A549 (cell line): ENCODE data around the gene PRKN. TPM values are rescaled to one million over a fixed set of nuclear protein-coding genes. Genes with fewer than 3 reads are reported as not detected.

Experiments used
- ATAC-seq, 2 experiments: fragments of 200-7000 bp in 1 of 2; fragments of >200 bp in 1 of 2; cut with Nextera tagmentation in 1 of 2; cut with Tn5 transposase in 1 of 2; 3 replicates each; pipeline versions ENCODE4 v1.8.0 to v1.9.1; 2018 to 2020; ENCODE audit warnings: mild to moderate bottlenecking in 1 of 2, moderate library complexity in 1 of 2
- CTCF ChIA-PET: fragments of 300-600 bp; sonication (Branson Sonifier 250); formaldehyde crosslinking; extraction: SDS; loops from one replicate; lab custom pipeline; 2021; ENCODE audit warnings: antibody characterized with exemption, inconsistent platforms; lab: Yijun Ruan, JAX
- POLR2A ChIA-PET: fragments of 350-600 bp; formaldehyde crosslinking; extraction: SDS; loops from one replicate; lab custom pipeline; 2021; ENCODE audit warnings: antibody characterized with exemption, inconsistent platforms; lab: Yijun Ruan, JAX
- DNase-seq, 2 experiments: peaks; one replicate each; pipeline versions ENCODE4 v3.0.0 to v3.0.0-alpha.2; 2011 to 2016; ENCODE audit warnings: low read depth in 1 of 2, low spot score in 1 of 2
- FAIRE-seq: peaks from 2 replicates; lab custom pipeline; 2011; peaks lifted over from hg19 to GRCh38; lab: Jason Lieb, UNC
- H3K27ac ChIP-seq, 2 experiments: fragments of >200 bp; sonication (Bioruptor Twin); formaldehyde crosslinking; 3 replicates each; pipeline ENCODE4 v1.5.1; 2016 to 2017
- H3K4me1 ChIP-seq: fragments of >200 bp; sonication (Bioruptor Twin); formaldehyde crosslinking; 3 replicates; pipeline ENCODE4 v1.6.1; 2016
- H3K4me2 ChIP-seq: fragments of >200 bp; sonication (Bioruptor Twin); formaldehyde crosslinking; 3 replicates; pipeline ENCODE4 v1.6.1; 2016
- H3K4me3 ChIP-seq: fragments of >200 bp; sonication (Bioruptor Twin); formaldehyde crosslinking; 3 replicates; pipeline ENCODE4 v1.5.1; 2016
- H3K9me3 ChIP-seq: fragments of >200 bp; sonication (Bioruptor Twin); formaldehyde crosslinking; 3 replicates; pipeline ENCODE4 v1.6.1; 2016
- EHF ChIP-seq: fragments of 250-450 bp; sonication (Bioruptor Pico); IDR thresholded peaks from 2 replicates; pipeline ENCODE4 v1.5.0; 2020; ENCODE audit warnings: mild to moderate bottlenecking
- ESRRA ChIP-seq: fragments of 150-350 bp; IDR thresholded peaks from 2 replicates; pipeline ENCODE4 v1.6.1; 2014; ENCODE audit warnings: mild to moderate bottlenecking, low read length, borderline replicate concordance
- FOSL2 ChIP-seq, 2 experiments: fragments of 450-650 bp in 1 of 2; fragments of >200 bp in 1 of 2; sonication (Bioruptor Twin) in 1 of 2; formaldehyde crosslinking; IDR thresholded peaks; 2 replicates each; pipeline versions ENCODE4 v1.5.0 to v1.6.1; 2016 to 2020; ENCODE audit warnings: mild to moderate bottlenecking in 1 of 2, moderate library complexity in 1 of 2
- HMGXB4 ChIP-seq: fragments of 250-450 bp; sonication (Bioruptor Pico); IDR thresholded peaks from 2 replicates; pipeline ENCODE4 v1.5.0; 2021; ENCODE audit warnings: mild to moderate bottlenecking, moderate library complexity, borderline replicate concordance
- JUN ChIP-seq, 2 experiments: fragments of >200 bp; sonication (Bioruptor Twin); formaldehyde crosslinking; IDR thresholded peaks; 2 replicates in 1 of 2; 3 replicates in 1 of 2; pipeline ENCODE4 v1.6.1; 2016 to 2017
- KDM1A ChIP-seq: fragments of 200-600 bp; sonication (generic); IDR thresholded peaks from 2 replicates; pipeline ENCODE4 v1.6.1; 2016; ENCODE audit warnings: low read depth, mild to moderate bottlenecking
- MAX ChIP-seq: IDR thresholded peaks from 2 replicates; pipeline ENCODE4 v1.6.1; 2012
- NFE2L2 ChIP-seq: fragments of 150-350 bp; conservative IDR thresholded peaks from 2 replicates; pipeline ENCODE4 v1.6.1; 2014; ENCODE audit warnings: low read length
- RARB ChIP-seq: fragments of 250-450 bp; sonication (Bioruptor Pico); IDR thresholded peaks from 2 replicates; pipeline ENCODE4 v1.8.0; 2021; ENCODE audit warnings: mild to moderate bottlenecking, moderate library complexity
- RFX5 ChIP-seq: fragments of 450-650 bp; IDR thresholded peaks from 2 replicates; pipeline ENCODE4 v1.7.1; 2014; ENCODE audit warnings: antibody characterized with exemption, mild to moderate bottlenecking, moderate library complexity
- USF2 ChIP-seq: fragments of 450-650 bp; IDR thresholded peaks from 2 replicates; pipeline ENCODE4 v1.6.1; 2014; ENCODE audit warnings: antibody characterized with exemption
- ZNF302 ChIP-seq: fragments of 250-450 bp; sonication (Bioruptor Pico); IDR thresholded peaks from 2 replicates; pipeline ENCODE4 v1.9.0; 2021; ENCODE audit warnings: inconsistent platforms, mild to moderate bottlenecking, moderate library complexity
- WGBS: methylation state at CpG from one replicate; pipeline ENCODE4 v1.1.6; 2017; ENCODE audit errors: missing lambda C conversion rate; 5-methylcytosine and 5-hydroxymethylcytosine counted together
- polyA plus RNA-seq, 4 experiments: library from polyadenylated mRNA; depleted of rRNA in 3 of 4; stranded (reverse); fragments of >200 nt; fragmentation: RNase III in 1 of 4; extraction: RNeasy Plus Mini Kit Qiagen cat#74134 plus additional on column Dnase treatment in 1 of 4; gene quantifications; 2 replicates in 3 of 4; 3 replicates in 1 of 4; pipeline ENCODE4 v1.2.3, GENCODE V29; 2011 to 2017
- TF ChIP-seq, protein P1 (sequence below): fragments of >200 bp; sonication (Bioruptor Twin); formaldehyde crosslinking; IDR thresholded peaks from 3 replicates; pipeline ENCODE4 v1.6.1; 2016
- TF ChIP-seq, protein P2 (sequence below): fragments of >200 bp; sonication (Bioruptor Twin); formaldehyde crosslinking; IDR thresholded peaks from 3 replicates; pipeline ENCODE4 v1.5.1; 2016

PRKN gene
- polyA plus RNA-seq, 2 of the 4 experiments (the other 2 are of a cell fraction): 0.36 to 0.39 TPM

DNA sequence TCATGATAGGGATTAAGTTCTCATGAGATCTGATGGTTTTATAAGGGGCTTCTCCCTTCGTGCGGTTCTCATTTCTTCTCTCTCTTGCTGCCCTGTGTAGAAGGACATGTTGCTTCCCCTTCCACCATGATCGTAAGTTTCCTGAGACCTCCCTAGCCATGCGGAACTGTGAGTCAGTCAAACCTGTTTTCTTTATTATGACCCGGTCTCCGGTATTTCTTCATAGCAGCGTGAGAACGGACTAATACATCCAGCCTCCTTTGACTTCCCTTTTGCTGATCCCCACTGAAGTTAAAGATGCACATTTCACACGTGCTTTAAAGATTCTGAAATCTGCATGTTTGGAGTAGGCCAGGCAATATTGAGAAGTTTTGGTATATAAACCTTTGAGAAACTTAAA, 543.1 kb downstream of the PRKN start:
- no peak for TF ChIP-seq USF2
- TF ChIP-seq MAX: no peak
- TF ChIP-seq EHF (CRISPR knock-in tag): no peak
- no peak for TF ChIP-seq ESRRA
- TF ChIP-seq, protein P1, sequence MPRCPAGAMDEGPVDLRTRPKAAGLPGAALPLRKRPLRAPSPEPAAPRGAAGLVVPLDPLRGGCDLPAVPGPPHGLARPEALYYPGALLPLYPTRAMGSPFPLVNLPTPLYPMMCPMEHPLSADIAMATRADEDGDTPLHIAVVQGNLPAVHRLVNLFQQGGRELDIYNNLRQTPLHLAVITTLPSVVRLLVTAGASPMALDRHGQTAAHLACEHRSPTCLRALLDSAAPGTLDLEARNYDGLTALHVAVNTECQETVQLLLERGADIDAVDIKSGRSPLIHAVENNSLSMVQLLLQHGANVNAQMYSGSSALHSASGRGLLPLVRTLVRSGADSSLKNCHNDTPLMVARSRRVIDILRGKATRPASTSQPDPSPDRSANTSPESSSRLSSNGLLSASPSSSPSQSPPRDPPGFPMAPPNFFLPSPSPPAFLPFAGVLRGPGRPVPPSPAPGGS: no peak
- no peak for TF ChIP-seq NFE2L2
- no peak for TF ChIP-seq RFX5
- TF ChIP-seq, all 56 proteins: peak for 0
- no peak overlapping the region for H3K4me2 ChIP-seq
- no peak overlapping the region for H3K27ac ChIP-seq
- no peak overlapping the region for H3K4me3 ChIP-seq
- 82% methylated on average over 9 of the region's 9 CpGs for WGBS
- DNase-seq: no peak
- no peaks in the 10 kb centered on the region for H3K4me1 ChIP-seq
- no peaks in the 10 kb centered on the region for H3K9me3 ChIP-seq
- ATAC-seq: no peak
- FAIRE-seq: no peak
- ChIA-PET POLR2A (no interaction called here), CTCF (no interaction called here)

DNA sequence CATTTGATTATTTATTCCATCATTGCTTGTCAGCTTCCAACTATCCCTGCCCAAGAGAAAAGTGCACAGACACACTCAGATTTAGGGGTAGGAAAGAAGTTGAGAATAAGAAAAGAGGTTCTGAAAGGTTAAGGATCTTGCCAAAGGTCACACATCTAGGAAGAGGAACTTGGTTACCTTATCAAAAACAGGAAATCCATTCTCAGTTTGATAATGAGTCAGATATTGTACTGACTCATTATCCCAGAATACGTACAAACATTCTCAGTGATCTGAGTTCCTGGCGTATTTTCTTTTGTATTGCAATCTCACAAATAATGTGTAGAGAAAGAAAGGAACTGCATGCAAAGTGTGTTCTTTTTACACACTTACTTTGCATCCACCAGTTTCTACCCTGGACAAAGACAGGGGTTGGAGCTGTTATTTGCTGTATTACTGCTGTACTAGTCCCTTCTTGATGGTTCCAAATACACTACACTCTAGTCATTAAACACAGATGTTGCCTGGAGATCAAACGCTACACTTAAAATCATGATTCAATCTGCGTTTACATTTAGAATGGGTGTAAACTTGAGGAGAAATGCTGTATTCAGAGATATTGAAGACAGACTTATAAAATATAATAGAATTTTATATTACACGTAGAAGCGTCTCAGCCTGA, 545.7 kb downstream of the PRKN start:
- TF ChIP-seq FOSL2 (IDR thresholded peaks at IDR 0.05) (no peak), FOSL2 (CRISPR knock-in tag; IDR thresholded peaks at IDR 0.05) (peak; percentile 21; the same call in 1 of the 2 replicates), JUN (IDR thresholded peaks at IDR 0.05) (no peak)
- no peak for FAIRE-seq
- Histone ChIP-seq H3K4me1 (no peaks in the 10 kb centered on the region), H3K4me3 (no peak overlapping the region), H3K27ac (no peak overlapping the region), H3K9me3 (no peaks in the 10 kb centered on the region), H3K4me2 (no peak overlapping the region)
- 65% methylated on average over 6 of the region's 6 CpGs for WGBS
- POLR2A ChIA-PET: no interaction called here
- ATAC-seq: no peak
- CTCF ChIA-PET: no interaction called here
- DNase-seq: no peak

- no peak for DNase-seq
- FAIRE-seq: no peak
- ChIA-PET CTCF (interaction anchor here (0.7 kb wide), 1 partner anchor 124 kb away, joined by 3 read pairs; no protein-coding TSS in a partner anchor), POLR2A (no interaction called here)
- Histone ChIP-seq H3K4me1 (no peaks in the 10 kb centered on the region), H3K4me3 (no peak overlapping the region), H3K27ac (no peak overlapping the region), H3K9me3 (no peaks in the 10 kb centered on the region), H3K4me2 (no peak overlapping the region)
- TF ChIP-seq RARB (CRISPR knock-in tag) (no peak), HMGXB4 (no peak), NFE2L2 (no peak), ZNF302 (CRISPR knock-in tag) (no peak), JUN (IDR thresholded peaks at IDR 0.05) (no peak), KDM1A (no peak), MAX (no peak)
- TF ChIP-seq, protein P2, sequence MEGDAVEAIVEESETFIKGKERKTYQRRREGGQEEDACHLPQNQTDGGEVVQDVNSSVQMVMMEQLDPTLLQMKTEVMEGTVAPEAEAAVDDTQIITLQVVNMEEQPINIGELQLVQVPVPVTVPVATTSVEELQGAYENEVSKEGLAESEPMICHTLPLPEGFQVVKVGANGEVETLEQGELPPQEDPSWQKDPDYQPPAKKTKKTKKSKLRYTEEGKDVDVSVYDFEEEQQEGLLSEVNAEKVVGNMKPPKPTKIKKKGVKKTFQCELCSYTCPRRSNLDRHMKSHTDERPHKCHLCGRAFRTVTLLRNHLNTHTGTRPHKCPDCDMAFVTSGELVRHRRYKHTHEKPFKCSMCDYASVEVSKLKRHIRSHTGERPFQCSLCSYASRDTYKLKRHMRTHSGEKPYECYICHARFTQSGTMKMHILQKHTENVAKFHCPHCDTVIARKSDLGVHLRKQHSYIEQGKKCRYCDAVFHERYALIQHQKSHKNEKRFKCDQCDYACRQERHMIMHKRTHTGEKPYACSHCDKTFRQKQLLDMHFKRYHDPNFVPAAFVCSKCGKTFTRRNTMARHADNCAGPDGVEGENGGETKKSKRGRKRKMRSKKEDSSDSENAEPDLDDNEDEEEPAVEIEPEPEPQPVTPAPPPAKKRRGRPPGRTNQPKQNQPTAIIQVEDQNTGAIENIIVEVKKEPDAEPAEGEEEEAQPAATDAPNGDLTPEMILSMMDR: no peak
- no peak for ATAC-seq
- WGBS: 73% methylated on average over 5 of the region's 5 CpGs
Measured at GRCh38 chr6:162181111-162181510, 546.5 kb downstream of the PRKN start.
